ENCODE measurements around the gene GLT1D1.

The GLT1D1 gene

GRCh38 chr12:128879898-128880764 lies 26.9 kb downstream of the GLT1D1 start:
- CTCF ChIA-PET = no interaction called here
- no peak for DNase-seq (ENCODE audit: extremely low spot score)
- TF ChIP-seq, protein P1, sequence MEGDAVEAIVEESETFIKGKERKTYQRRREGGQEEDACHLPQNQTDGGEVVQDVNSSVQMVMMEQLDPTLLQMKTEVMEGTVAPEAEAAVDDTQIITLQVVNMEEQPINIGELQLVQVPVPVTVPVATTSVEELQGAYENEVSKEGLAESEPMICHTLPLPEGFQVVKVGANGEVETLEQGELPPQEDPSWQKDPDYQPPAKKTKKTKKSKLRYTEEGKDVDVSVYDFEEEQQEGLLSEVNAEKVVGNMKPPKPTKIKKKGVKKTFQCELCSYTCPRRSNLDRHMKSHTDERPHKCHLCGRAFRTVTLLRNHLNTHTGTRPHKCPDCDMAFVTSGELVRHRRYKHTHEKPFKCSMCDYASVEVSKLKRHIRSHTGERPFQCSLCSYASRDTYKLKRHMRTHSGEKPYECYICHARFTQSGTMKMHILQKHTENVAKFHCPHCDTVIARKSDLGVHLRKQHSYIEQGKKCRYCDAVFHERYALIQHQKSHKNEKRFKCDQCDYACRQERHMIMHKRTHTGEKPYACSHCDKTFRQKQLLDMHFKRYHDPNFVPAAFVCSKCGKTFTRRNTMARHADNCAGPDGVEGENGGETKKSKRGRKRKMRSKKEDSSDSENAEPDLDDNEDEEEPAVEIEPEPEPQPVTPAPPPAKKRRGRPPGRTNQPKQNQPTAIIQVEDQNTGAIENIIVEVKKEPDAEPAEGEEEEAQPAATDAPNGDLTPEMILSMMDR (IDR thresholded peaks at IDR 0.05; ENCODE audit: control extremely low read depth, extremely low read depth, low read depth, missing control alignments) = no peak
- POLR2A ChIA-PET = interaction anchor here (0.6 kb wide), 1 partner anchor 527 kb away, joined by 7 read pairs; no protein-coding TSS in a partner anchor

DNA sequence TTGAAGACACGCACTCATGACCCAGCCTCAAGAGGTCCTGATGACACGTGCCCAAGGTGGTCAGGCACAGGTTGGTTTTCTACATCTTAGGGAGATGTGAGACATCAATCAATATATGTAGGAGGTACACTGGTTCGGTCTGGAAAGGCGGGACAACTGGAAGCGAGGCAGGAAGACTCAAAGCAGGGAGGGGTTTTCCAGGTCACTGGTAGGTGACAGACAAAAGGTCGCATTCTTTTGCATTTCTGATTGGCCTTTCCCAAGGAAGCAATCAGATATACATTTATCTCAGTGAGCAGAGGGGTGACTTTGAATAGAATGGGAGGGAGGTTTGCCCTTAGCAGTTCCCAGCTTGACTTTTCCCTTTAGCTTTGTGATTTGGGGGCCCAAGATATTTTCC lies 38.6 kb downstream of the GLT1D1 start:
- POLR2A ChIA-PET = no interaction called here
- no peak for DNase-seq (ENCODE audit: extremely low spot score)
- TF ChIP-seq, protein P1 (IDR thresholded peaks at IDR 0.05; ENCODE audit: control extremely low read depth, extremely low read depth, low read depth, missing control alignments) = no peak
- CTCF ChIA-PET = interaction anchor here (1.1 kb wide), 1 partner anchor 31 kb away, joined by 3 read pairs; no protein-coding TSS in a partner anchor

GRCh38 chr12:128903236-128903635 lies 50.0 kb downstream of the GLT1D1 start:
- ChIA-PET POLR2A (no interaction called here), CTCF (no interaction called here)
- TF ChIP-seq, protein P1 (IDR thresholded peaks at IDR 0.05; ENCODE audit: control extremely low read depth, extremely low read depth, low read depth, missing control alignments) = no peak
- DNase-seq (ENCODE audit: extremely low spot score) = no peak

GRCh38 chr12:128905003-128905544 lies 51.8 kb downstream of the GLT1D1 start:
- POLR2A ChIA-PET = no interaction called here
- TF ChIP-seq, protein P1 (IDR thresholded peaks at IDR 0.05; ENCODE audit: control extremely low read depth, extremely low read depth, low read depth, missing control alignments) = no peak
- no peak for DNase-seq (ENCODE audit: extremely low spot score)
- CTCF ChIA-PET = no interaction called here

DNA sequence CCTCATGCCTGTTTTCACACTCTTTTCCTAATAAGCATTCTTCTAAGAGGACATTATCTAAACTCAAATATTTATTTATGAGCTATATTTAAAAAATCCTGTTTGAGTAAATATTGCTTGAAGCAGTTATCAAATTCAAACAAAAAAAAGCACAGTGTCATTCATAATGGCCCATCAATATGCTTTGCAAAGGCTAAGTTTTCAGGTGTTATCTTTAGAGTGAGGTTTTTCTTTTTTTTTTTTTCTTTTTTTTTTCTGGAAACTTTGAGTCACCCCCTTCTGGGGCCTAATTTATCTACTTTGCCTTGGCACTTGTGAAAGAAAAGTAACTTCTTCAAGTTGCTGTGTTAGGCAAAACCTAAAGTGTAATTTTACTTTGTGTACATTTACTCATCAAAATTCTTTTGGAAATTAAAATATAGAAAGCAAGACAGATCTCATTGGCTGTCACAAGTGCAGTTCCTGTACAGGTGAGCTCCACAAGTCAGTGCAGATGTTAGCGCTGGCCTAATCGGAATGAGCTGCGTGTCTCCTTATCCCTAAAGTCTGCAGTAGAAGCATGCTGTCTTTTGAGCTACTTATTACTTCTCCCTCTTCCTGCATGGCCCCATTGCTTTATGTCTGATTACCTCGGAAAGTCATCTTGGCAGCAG lies 53.3 kb downstream of the GLT1D1 start:
- POLR2A ChIA-PET = no interaction called here
- CTCF ChIA-PET = interaction anchor here (1.2 to 1.3 kb wide), 2 partner anchors 11 to 22 kb away, joined by 3 to 6 read pairs; no protein-coding TSS in a partner anchor
- DNase-seq (ENCODE audit: extremely low spot score) = no peak
- TF ChIP-seq, protein P1 (IDR thresholded peaks at IDR 0.05; ENCODE audit: control extremely low read depth, extremely low read depth, low read depth, missing control alignments) = no peak

DNA sequence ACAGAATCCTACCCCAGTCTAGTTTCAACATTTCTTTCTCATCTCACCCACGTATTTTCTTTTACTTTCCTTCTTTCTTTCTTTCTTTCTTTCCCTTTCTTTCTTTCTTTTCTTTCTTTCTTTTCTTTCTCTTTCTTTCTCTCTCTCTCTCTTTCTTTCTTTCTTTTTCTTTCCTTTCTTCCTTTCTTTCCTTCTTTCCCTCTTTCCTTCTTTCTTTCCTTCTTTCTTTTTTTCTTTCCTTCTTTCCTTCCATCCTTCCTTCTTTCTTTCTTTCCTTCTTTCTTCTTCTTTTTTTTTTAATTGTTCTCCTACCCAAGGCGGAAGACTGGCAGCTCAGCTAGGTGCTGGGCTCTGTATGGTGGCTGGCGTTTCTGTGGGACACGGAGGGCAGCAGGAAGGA lies 55.0 kb downstream of the GLT1D1 start:
- POLR2A ChIA-PET = no interaction called here
- TF ChIP-seq, protein P1 (IDR thresholded peaks at IDR 0.05; ENCODE audit: control extremely low read depth, extremely low read depth, low read depth, missing control alignments) = no peak
- DNase-seq (ENCODE audit: extremely low spot score) = no peak
- CTCF ChIA-PET = no interaction called here

All from GM10248 (cell line).